ENCODE measurements around the gene ZBTB7C.

ZBTB7C gene

GRCh38 chr18:48073211-48073930, 335.8 kb downstream of the ZBTB7C start:
- no peak for DNase-seq

- DNase-seq: no peak
Observed at GRCh38 chr18:48072428-48073204, 336.6 kb downstream of the ZBTB7C start.

DNA sequence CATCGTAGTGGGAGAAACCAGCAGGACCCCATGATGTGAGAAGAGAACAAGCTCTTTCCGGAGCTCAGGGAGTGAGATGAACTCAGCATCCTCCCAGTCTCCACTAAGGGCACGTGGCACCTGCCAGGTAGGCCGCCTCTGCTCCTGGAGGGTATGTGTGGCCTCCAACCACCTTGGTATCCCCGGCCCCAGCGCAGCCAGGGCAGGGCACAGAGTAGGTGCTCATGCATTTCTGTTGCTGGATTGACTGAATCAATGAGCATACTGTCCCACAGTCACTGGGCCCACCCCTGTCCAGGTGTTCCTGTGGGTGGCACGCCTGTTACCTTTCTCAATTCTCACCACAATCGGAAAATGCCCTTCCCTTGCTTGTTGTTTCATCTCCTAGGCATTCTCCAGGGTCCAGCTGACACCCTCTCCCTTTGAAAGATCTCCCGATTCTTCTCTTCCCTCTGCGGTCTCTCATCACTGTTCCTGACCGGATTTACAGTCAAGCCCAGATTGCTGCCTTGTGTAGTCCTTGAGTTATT, 340.2 kb downstream of the ZBTB7C start:
- no peak for DNase-seq

GRCh38 chr18:48066225-48066652, 342.9 kb downstream of the ZBTB7C start:
- DNase-seq: no peak

- no peak for DNase-seq
Observed at GRCh38 chr18:48065601-48065995, 343.6 kb downstream of the ZBTB7C start.

DNA sequence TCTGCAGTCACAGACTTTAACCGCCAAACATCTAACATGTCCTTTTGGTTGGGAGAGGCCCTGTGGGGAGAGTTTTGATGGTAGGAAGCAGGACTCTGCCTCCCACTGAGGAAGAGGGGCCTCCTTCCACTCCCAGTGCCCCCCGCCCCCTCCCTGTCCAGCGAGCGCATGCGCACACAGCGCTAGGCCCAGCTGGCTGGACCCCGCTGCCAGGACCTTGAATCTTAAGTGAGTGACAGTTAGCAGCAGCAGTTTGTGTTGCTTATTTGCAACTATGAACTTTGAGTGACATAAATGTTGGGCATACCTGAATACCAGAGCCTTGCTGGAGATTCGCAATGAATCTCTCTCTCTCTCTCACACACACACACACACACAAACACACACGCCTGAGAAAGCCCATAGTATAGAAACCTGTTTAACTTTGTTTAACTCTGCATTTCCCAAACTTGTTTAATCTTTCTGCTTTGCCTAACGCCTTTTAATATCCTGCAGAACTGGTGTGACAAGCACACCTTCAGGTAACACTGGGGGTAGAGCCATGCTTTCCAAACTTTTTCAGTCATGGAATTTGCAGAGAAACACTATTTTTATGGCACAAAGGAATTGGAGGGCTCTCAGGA, 344.1 kb downstream of the ZBTB7C start:
- no peak for DNase-seq

DNA sequence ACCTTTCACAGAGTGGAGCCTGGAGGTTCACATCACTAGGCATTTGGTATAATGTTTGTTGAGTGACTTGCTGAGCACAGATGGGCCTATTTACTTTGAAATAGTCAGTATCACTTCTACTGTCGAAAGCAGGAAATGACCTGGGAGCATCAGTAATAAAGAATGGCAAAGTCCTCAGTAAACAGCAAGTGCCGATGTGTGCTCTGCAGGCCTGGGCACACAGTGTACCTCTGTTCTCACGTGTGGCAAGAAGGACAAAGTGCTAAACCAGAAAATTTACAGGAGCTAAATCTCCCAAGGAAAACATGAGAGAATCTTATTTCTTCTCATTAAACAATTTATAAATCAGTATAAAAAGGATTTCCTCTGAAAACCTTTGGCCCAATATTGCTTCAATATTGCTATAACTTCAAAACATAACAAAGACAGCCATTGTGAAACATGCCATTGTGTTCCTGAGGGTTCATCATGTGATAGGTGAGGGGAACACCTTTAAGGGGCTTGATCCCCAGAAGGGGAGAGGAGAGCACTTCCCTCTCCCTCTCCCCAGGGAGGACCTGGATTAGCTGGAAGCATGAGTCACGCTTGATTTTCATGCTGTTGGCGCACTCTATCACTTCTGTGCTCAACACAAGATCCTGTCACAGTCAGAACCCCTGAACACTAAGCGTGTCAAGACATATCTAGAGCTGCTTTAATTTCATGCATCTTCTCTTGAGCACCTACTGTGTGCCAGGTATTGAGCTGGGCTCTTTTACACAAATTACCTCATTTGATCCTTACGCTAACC, 347.2 kb downstream of the ZBTB7C start:
- no peak for DNase-seq

- DNase-seq: no peak
Observed at GRCh38 chr18:48060970-48061369, 348.2 kb downstream of the ZBTB7C start.

DNA sequence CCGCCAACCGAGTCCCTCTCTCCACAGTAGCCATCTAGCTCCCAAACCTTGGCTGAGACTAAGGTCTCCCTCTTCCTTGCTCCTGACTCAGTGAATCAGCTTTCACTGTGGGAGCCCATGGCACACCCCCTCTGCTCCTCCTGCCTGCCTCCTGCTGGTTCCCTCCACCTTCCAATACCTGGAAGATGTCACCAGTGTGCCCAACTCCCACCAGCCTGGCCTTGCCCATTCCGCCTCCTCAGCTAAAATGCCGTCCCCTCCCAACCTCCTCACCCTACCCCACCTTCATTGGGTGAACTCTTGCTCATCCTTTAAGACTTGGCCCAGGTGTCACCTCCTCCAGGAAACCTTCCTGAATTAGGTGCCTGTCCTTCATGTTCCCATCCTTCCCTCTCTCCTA, 348.8 kb downstream of the ZBTB7C start:
- DNase-seq: no peak

DNA sequence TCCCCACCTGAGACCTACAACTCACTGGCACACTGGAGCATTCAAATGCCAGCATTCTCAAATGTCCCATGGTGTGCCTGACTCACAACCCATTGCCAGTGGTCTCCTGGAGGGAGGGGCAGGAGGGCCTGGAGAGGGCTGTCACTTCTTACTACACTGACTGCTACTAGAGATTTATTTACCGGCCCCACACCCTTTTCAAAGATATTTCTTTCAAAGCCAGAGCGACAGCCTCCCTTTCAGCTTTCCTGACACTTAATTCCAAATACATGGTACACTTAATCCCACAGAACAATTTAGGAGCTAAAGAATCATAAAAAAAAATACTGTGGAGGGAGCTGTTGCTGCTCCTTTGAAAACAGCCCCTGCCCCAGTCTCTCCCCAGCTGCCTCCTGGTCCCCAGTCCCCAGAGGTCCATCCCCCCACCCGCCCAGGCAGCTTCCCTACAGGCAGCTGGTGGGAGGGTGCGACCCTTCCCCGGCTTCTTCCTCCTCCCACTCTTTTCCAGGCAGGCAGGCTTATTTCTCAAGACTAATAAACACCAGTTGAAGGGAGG, 349.6 kb downstream of the ZBTB7C start:
- DNase-seq: peak in 3 of 56 donors; percentile 13 to 18 (median 18)

- no peak for DNase-seq
Observed at GRCh38 chr18:48058486-48058885, 350.7 kb downstream of the ZBTB7C start.

DNA sequence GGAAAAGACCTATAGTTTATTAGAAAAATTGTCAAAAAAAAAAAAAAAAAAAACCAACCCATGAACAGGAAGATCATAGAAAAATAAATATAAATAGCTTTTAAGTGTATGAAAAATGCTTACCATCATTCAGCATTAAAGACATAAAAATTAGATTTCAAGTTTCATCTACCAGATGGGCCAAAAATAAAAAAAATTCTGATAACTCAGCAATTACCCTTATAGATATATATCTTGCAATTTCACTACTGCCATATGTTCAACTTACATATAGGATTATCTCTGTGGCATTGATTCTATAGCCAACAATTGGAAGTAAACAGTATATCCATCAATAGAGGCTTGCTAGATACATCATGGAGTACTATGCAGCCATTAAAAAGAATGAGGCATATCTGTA, 352.2 kb downstream of the ZBTB7C start:
- DNase-seq: no peak

DNA sequence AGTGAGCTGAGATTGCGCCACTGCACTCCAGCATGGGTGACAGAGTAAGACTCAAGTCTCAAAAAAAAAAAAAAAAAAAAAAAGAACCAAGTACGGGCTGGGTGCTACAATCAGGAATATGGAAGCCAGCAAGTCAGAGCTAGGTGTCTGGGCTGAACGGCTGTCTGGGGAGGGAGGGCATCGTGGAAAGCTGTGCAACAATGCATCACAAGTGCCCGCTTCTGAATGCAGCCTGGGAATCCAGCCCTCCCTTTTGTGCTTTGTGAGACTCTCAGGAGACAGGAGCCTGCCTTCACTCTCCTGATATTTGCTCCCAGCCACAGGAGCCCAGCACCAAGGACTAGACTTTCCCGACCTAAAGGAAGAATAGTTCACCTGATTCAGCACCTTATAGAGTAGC, 353.8 kb downstream of the ZBTB7C start:
- no peak for DNase-seq

GRCh38 chr18:48053881-48054816, 355.0 kb downstream of the ZBTB7C start:
- DNase-seq: no peak

DNA sequence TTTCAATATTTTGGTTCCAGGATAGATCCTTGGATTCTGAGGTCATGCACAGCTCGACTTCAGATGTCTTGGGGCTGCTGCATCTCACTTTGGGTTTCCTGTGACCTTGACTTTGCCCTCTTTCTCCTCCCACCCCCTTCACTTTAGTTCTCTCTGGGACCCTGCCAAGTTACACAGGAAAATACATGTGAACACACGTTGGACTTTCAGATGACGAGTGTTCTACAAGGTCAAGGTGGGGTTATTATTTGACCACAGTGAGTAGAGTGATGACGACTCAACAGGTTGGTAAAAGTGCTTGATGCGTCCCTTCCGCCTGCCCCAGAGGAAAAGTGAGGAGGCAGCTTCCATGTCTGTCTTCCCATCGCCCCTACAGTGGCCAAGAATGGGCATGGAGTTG, 356.3 kb downstream of the ZBTB7C start:
- no peak for DNase-seq

GRCh38 chr18:48051945-48052840, 357.0 kb downstream of the ZBTB7C start:
- no peak for DNase-seq

DNA sequence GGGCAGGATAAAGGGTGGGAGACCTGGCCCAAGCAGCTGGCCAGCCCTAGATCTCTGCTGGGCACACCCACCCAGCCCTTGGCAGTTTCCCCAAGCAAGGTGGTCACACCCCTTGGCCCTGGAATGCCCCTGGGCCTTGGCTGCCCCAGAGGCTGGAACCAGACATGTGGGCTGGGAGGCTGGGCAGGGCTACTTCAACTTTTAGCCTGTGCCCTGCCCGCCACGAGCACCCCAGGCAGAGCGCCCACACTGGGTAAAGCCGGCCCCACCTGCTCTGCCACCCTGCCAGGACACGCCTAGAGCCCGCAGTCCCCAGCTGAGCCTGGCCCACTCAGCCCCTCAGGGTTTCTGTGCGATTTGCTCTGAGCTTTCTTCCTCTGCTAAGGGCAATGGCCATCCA, 359.0 kb downstream of the ZBTB7C start:
- DNase-seq: no peak

DNA sequence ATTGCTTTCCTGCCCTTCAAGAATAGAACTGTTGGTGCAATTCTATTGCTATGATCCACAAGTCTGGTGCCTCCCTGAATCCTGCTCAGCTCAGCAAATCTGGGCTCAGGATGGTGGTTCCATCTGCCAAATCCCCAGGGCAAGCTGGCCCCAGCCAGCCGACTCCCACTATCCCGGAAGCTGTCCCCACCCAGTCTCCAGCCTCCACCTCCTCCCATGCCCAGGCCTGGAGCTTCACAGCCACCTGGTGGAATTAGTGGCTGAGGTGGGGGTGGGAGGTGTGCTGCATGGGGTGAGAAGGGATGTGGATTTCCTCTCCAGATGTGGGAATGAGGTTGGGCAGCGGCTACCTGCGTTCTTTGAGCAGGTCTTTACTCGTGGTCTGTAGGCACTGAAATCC, 359.4 kb downstream of the ZBTB7C start:
- DNase-seq: no peak

DNA sequence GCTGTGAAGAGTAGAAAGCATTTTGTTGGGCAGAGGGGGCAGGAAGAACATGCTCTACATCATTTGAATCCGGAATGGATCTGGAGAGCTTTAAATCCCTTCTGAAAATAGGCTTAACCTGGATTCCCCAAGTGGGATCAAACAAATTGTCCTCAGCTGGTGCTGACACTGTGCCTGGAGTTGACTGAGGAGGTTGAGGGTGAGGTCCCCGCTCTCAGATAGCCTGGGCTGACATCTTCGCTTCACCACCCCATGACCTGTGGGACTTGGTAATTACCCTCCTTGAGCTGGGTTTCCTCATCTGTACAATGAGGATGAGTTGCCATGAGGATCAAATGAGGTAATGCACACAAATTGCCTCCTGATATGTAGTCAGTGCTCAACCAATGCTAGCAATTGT, 360.9 kb downstream of the ZBTB7C start:
- no peak for DNase-seq

Measured in amygdala (tissue), 56 donors.